ENCODE data around the gene AFDN.

DNA sequence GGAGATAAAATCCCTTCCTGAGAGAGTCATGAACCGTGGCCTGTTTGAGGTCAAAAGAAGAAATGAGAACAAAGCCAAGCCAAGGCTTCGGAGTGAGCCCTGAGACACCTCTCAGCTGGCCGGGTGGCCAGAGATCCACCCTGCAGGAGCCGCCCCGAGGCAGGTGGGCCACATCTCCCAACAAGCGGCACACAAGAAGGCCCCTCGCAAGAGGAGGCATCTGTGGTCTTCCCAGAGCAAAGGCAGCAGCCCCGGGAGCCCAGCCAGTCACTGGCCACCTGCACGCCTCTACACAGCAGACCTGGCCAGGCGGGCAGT, 30.9 kb upstream of the AFDN start:
- TF ChIP-seq, protein P1, sequence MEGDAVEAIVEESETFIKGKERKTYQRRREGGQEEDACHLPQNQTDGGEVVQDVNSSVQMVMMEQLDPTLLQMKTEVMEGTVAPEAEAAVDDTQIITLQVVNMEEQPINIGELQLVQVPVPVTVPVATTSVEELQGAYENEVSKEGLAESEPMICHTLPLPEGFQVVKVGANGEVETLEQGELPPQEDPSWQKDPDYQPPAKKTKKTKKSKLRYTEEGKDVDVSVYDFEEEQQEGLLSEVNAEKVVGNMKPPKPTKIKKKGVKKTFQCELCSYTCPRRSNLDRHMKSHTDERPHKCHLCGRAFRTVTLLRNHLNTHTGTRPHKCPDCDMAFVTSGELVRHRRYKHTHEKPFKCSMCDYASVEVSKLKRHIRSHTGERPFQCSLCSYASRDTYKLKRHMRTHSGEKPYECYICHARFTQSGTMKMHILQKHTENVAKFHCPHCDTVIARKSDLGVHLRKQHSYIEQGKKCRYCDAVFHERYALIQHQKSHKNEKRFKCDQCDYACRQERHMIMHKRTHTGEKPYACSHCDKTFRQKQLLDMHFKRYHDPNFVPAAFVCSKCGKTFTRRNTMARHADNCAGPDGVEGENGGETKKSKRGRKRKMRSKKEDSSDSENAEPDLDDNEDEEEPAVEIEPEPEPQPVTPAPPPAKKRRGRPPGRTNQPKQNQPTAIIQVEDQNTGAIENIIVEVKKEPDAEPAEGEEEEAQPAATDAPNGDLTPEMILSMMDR (IDR thresholded peaks at IDR 0.05; ENCODE audit: low read length) = no peak
- TF ChIP-seq EZH2phosphoT487 (IDR thresholded peaks at IDR 0.05; ENCODE audit: low read length) (no peak), EZH2 (optimal IDR thresholded peaks at IDR 0.05; ENCODE audit: low read depth, low read length) (no peak)

All from MM.1S (cell line).